WTC11 (cell line): ENCODE data around the gene HOXA5. TPM values are rescaled to one million over a fixed set of nuclear protein-coding genes. Genes with fewer than 3 reads are reported as not detected.

Source experiments
- ATAC-seq: fragments of 200-7000 bp; cut with Tn5 transposase; 2 replicates; pipeline ENCODE4 v1.10.0; 2021; ENCODE audit warnings: mild to moderate bottlenecking, moderate library complexity
- CTCF ChIA-PET: fragments of 300-600 bp; sonication (Branson Sonifier 250); formaldehyde crosslinking; loops from one replicate; lab custom pipeline; 2021; ENCODE audit warnings: antibody characterized with exemption; lab: Charles Lee
- POLR2A ChIA-PET: fragments of 350-600 bp; sonication (Branson Sonifier 250); formaldehyde crosslinking; loops from one replicate; lab custom pipeline; 2021; ENCODE audit warnings: antibody characterized with exemption; lab: Charles Lee
- DNase-seq: peaks from one replicate; pipeline ENCODE4 v3.0.0; 2021; ENCODE audit warnings: low spot score
- H3K27ac Mint-ChIP-seq: 2 replicates; pipeline ENCODE4 v1.8.0; 2021; ENCODE audit warnings: mixed read lengths
- H3K27me3 Mint-ChIP-seq: 2 replicates; pipeline ENCODE4 v1.8.0; 2021; ENCODE audit warnings: low read depth, mild to moderate bottlenecking, moderate library complexity, mixed read lengths
- H3K36me3 Mint-ChIP-seq: 2 replicates; pipeline ENCODE4 v1.8.0; 2021; ENCODE audit warnings: mixed read lengths
- H3K4me1 Mint-ChIP-seq: 2 replicates; pipeline ENCODE4 v1.8.0; 2022; ENCODE audit warnings: mixed read lengths
- H3K4me3 Mint-ChIP-seq: 2 replicates; pipeline ENCODE4 v1.8.0; 2021; ENCODE audit warnings: mild to moderate bottlenecking, moderate library complexity, mixed read lengths
- H3K9me3 Mint-ChIP-seq: 2 replicates; pipeline ENCODE4 v1.8.0; 2021; ENCODE audit warnings: mixed read lengths
- AR ChIP-seq: fragments of 250-450 bp; sonication (Bioruptor Pico); IDR thresholded peaks from 2 replicates; pipeline ENCODE4 v1.9.0; 2021; ENCODE audit warnings: mild to moderate bottlenecking
- CDX4 ChIP-seq: fragments of 250-450 bp; sonication (Bioruptor Pico); IDR thresholded peaks from 2 replicates; pipeline ENCODE4 v1.9.0; 2021; ENCODE audit warnings: moderate library complexity, mild to moderate bottlenecking, inconsistent platforms, borderline replicate concordance
- EMX1 ChIP-seq: fragments of 250-450 bp; sonication (Bioruptor Pico); IDR thresholded peaks from 2 replicates; pipeline ENCODE4 v1.8.0; 2021; ENCODE audit warnings: mild to moderate bottlenecking
- IRF1 ChIP-seq: sonication (generic); formaldehyde crosslinking; IDR thresholded peaks from 2 replicates; pipeline ENCODE4 v1.8.0; 2023; ENCODE audit warnings: missing genetic modification reagents
- KAT7 ChIP-seq: sonication (generic); formaldehyde crosslinking; IDR thresholded peaks from 2 replicates; pipeline ENCODE4 v1.8.1; 2023; ENCODE audit warnings: missing genetic modification reagents, mild to moderate bottlenecking, borderline replicate concordance
- MYBL2 ChIP-seq: sonication (generic); formaldehyde crosslinking; IDR thresholded peaks from 2 replicates; pipeline ENCODE4 v1.8.1; 2023; ENCODE audit warnings: mild to moderate bottlenecking, moderate library complexity, missing genetic modification reagents
- NR3C1 ChIP-seq: sonication (generic); formaldehyde crosslinking; conservative IDR thresholded peaks from 2 replicates; pipeline ENCODE4 v1.8.1; 2023; ENCODE audit warnings: low read depth, mild to moderate bottlenecking, missing genetic modification reagents
- PREB ChIP-seq: sonication (generic); formaldehyde crosslinking; IDR thresholded peaks from 2 replicates; pipeline ENCODE4 v1.8.1; 2022; ENCODE audit warnings: mild to moderate bottlenecking, missing genetic modification reagents, moderate library complexity, borderline replicate concordance
- RORB ChIP-seq: fragments of 250-450 bp; sonication (Bioruptor Pico); IDR thresholded peaks from 2 replicates; pipeline ENCODE4 v1.9.0; 2021; ENCODE audit warnings: mild to moderate bottlenecking
- STAT6 ChIP-seq: sonication (generic); formaldehyde crosslinking; conservative IDR thresholded peaks from 2 replicates; pipeline ENCODE4 v1.8.1; 2023; ENCODE audit warnings: mild to moderate bottlenecking, low read depth, missing genetic modification reagents, moderate library complexity
- TEAD1 ChIP-seq: sonication (generic); formaldehyde crosslinking; IDR thresholded peaks from 2 replicates; pipeline ENCODE4 v1.8.0; 2022; ENCODE audit warnings: mild to moderate bottlenecking, missing genetic modification reagents
- TP53 ChIP-seq: sonication (generic); formaldehyde crosslinking; IDR thresholded peaks from 2 replicates; pipeline ENCODE4 v1.8.1; 2023; ENCODE audit warnings: mild to moderate bottlenecking, missing genetic modification reagents
- ZBTB43 ChIP-seq: sonication (generic); formaldehyde crosslinking; IDR thresholded peaks from 2 replicates; pipeline ENCODE4 v1.8.1; 2023; ENCODE audit warnings: mild to moderate bottlenecking, missing genetic modification reagents
- ZNF232 ChIP-seq: sonication (generic); formaldehyde crosslinking; IDR thresholded peaks from 2 replicates; pipeline ENCODE4 v1.8.0; 2022; ENCODE audit warnings: mild to moderate bottlenecking, missing genetic modification reagents
- ZNF532 ChIP-seq: fragments of 250-450 bp; sonication (Bioruptor Pico); IDR thresholded peaks from 2 replicates; pipeline ENCODE4 v1.9.0; 2021; ENCODE audit warnings: mild to moderate bottlenecking, borderline replicate concordance
- total RNA-seq: library from RNA; stranded (reverse); gene quantifications from 3 replicates; pipeline ENCODE4 v1.2.3, GENCODE V29; 2021

Gene HOXA5
- total RNA-seq, 1 experiment from 2014 or later = not detected

GRCh38 chr7:27115221-27116026, 28.1 kb downstream of the HOXA5 start:
- no peaks in the 10 kb centered on the region for H3K9me3 Mint-ChIP-seq
- no peak overlapping the region for H3K27ac Mint-ChIP-seq
- ATAC-seq = peak; percentile 6
- CTCF ChIA-PET = interaction anchor here (0.7 to 1.5 kb wide), 4 partner anchors 21 to 64 kb away, joined by 3 to 4 read pairs (median 4); partner anchors contain the start of gene HOXA5
- POLR2A ChIA-PET = interaction anchor here (1.1 kb wide), 1 partner anchor 15 kb away, joined by 4 read pairs; no protein-coding TSS in a partner anchor
- H3K4me1 Mint-ChIP-seq = peaks cover 18% of the 10 kb centered on the region
- peak; percentile 46 for DNase-seq
- peaks cover 95% of the 10 kb centered on the region for H3K27me3 Mint-ChIP-seq
- peak overlapping the region; percentile 12; the same call in 1 of the 2 replicates for H3K4me3 Mint-ChIP-seq
- H3K36me3 Mint-ChIP-seq = no peaks in the 10 kb centered on the region
- TF ChIP-seq RORB (CRISPR knock-in tag) (no peak), AR (CRISPR knock-in tag) (no peak), TP53 (no peak), KAT7 (CRISPR knock-in tag) (no peak), MYBL2 (CRISPR knock-in tag) (no peak), ZNF532 (CRISPR knock-in tag) (no peak), ZBTB43 (CRISPR knock-in tag) (no peak), EMX1 (CRISPR knock-in tag) (no peak)

- Mint-ChIP-seq H3K27ac (no peak overlapping the region), H3K4me3 (no peak overlapping the region)
Observed at GRCh38 chr7:27114881-27115220, 28.6 kb downstream of the HOXA5 start.

More at GRCh38 chr7:27114881-27115220, 28.6 kb downstream of the HOXA5 start:
- CTCF ChIA-PET = interaction anchor here (0.7 to 1.5 kb wide), 4 partner anchors 20 to 65 kb away, joined by 3 to 4 read pairs (median 4); partner anchors contain the start of gene HOXA5
- no peak for TF ChIP-seq CDX4
- no peak for TF ChIP-seq NR3C1
- no peak for TF ChIP-seq STAT6
- TF ChIP-seq PREB (CRISPR knock-in tag) = no peak
- TF ChIP-seq TEAD1 (CRISPR knock-in tag) = no peak
- TF ChIP-seq ZNF232 (CRISPR knock-in tag) = no peak
- TF ChIP-seq IRF1 = no peak
- TF ChIP-seq, all 79 proteins: peak for 0
- H3K27me3 Mint-ChIP-seq = peaks cover 95% of the 10 kb centered on the region
- DNase-seq (no peak), ATAC-seq (no peak)
- H3K36me3 Mint-ChIP-seq = no peaks in the 10 kb centered on the region
- H3K9me3 Mint-ChIP-seq = no peaks in the 10 kb centered on the region
- POLR2A ChIA-PET = no interaction called here
- peaks cover 18% of the 10 kb centered on the region for H3K4me1 Mint-ChIP-seq
